A673 (cell line): ENCODE results near the gene RNPS1. TPM values are rescaled to one million over a fixed set of nuclear protein-coding genes. Genes with fewer than 3 reads are reported as not detected.

Experiments used
- BruUV-seq: library from RNA; stranded (reverse); fragments of 400-500 nt; replicated peaks from 2 replicates; lab custom pipeline; 2021; lab: Mats Ljungman, UMichigan
- CTCF ChIA-PET: fragments of 300-600 bp; sonication (Branson Sonifier 250); formaldehyde crosslinking; loops from one replicate; lab custom pipeline; 2022; ENCODE audit warnings: antibody characterized with exemption; lab: Charles Lee
- POLR2A ChIA-PET: fragments of 300-600 bp; sonication (Branson Sonifier 250); formaldehyde crosslinking; loops from one replicate; lab custom pipeline; 2022; ENCODE audit warnings: antibody characterized with exemption; ENCODE audit not compliant: low non-redundant PET; lab: Charles Lee
- DNase-seq: peaks from one replicate; pipeline ENCODE4 v3.0.0-alpha.2; 2015; ENCODE audit warnings: low spot score
- H3K27ac ChIP-seq: fragments of 200-600 bp; sonication (generic); 2 replicates; pipeline ENCODE4 v1.5.1; 2016; ENCODE audit warnings: mixed run types, low read depth, mild to moderate bottlenecking, mixed read lengths, antibody characterized with exemption, low read length; ENCODE audit not compliant: poor library complexity, severe bottlenecking
- H3K27me3 ChIP-seq: fragments of 200-600 bp; sonication (generic); replicated peaks from 2 replicates; pipeline ENCODE4 v1.6.1; 2017; ENCODE audit warnings: mixed run types, low read depth, mild to moderate bottlenecking, mixed read lengths, antibody characterized with exemption, low read length; ENCODE audit not compliant: insufficient read depth, poor library complexity
- H3K36me3 ChIP-seq: fragments of 200-600 bp; sonication (generic); 2 replicates; pipeline ENCODE4 v1.6.1; 2016; ENCODE audit warnings: mixed run types, mild to moderate bottlenecking, mixed read lengths, antibody characterized with exemption, low read length; ENCODE audit not compliant: insufficient read depth, poor library complexity, severe bottlenecking
- H3K4me1 ChIP-seq: fragments of 200-600 bp; sonication (generic); 2 replicates; pipeline ENCODE4 v1.6.1; 2017; ENCODE audit warnings: mixed run types, mild to moderate bottlenecking, mixed read lengths, antibody characterized with exemption, low read length; ENCODE audit not compliant: insufficient read depth, poor library complexity, severe bottlenecking
- H3K4me3 ChIP-seq: fragments of 200-600 bp; sonication (generic); 2 replicates; pipeline ENCODE4 v1.5.1; 2016; ENCODE audit warnings: low read depth, mixed run types, mild to moderate bottlenecking, mixed read lengths, low read length; ENCODE audit not compliant: poor library complexity, severe bottlenecking
- H3K9me3 ChIP-seq: fragments of 200-600 bp; sonication (generic); 2 replicates; pipeline ENCODE4 v1.6.1; 2016; ENCODE audit warnings: mixed run types, low read depth, mild to moderate bottlenecking, mixed read lengths, antibody characterized with exemption, low read length; ENCODE audit not compliant: poor library complexity, severe bottlenecking
- CTCF ChIP-seq: fragments of 300-800, 200-600 bp; sonication (generic); conservative IDR thresholded peaks from 2 replicates; pipeline ENCODE4 v1.5.1; 2017; ENCODE audit warnings: low read depth, mild to moderate bottlenecking, antibody characterized with exemption, low read length, moderate library complexity, mixed read lengths
- EZH2 ChIP-seq: fragments of 200-600 bp; sonication (generic); IDR thresholded peaks from 2 replicates; pipeline ENCODE4 v1.6.1; 2017; ENCODE audit warnings: borderline replicate concordance, low read depth, mild to moderate bottlenecking, mixed read lengths, antibody characterized with exemption, low read length; ENCODE audit not compliant: poor library complexity, severe bottlenecking
- intact Hi-C: fragments of 100-400 bp; cut with micrococcal nuclease; formaldehyde crosslinking; loops from one replicate; pipeline ENCODE4 v1.10.0; 2022; ENCODE audit not compliant: unreplicated experiment
- total RNA-seq: library from RNA; stranded (reverse); gene quantifications from 2 replicates; pipeline ENCODE4 v1.2.3, GENCODE V29; 2021

The RNPS1 gene
- total RNA-seq, 1 experiment from 2014 or later: 345 TPM

- BruUV-seq: no TSS peak
- Histone ChIP-seq H3K27ac (no peak overlapping the region), H3K4me3 (no peak overlapping the region), H3K4me1 (no peaks in the 10 kb centered on the region), H3K27me3 (no peaks in the 10 kb centered on the region), H3K9me3 (no peaks in the 10 kb centered on the region), H3K36me3 (peaks cover 20% of the 10 kb centered on the region)
- CTCF ChIA-PET: no interaction called here
- DNase-seq: no peak
- intact Hi-C loops: no loop called here
- TF ChIP-seq CTCF: no peak
- POLR2A ChIA-PET: no interaction called here
Observed at GRCh38 chr16:2226918-2227317, 41.0 kb downstream of the RNPS1 start.

GRCh38 chr16:2226245-2226793 is 41.6 kb downstream of the RNPS1 start:
- ChIA-PET CTCF (no interaction called here), POLR2A (no interaction called here)
- no peaks in the 10 kb centered on the region for H3K9me3 ChIP-seq
- no peak for DNase-seq
- TF ChIP-seq EZH2 (no peak), CTCF (no peak)
- no peaks in the 10 kb centered on the region for H3K27me3 ChIP-seq
- no peaks in the 10 kb centered on the region for H3K4me1 ChIP-seq
- H3K27ac ChIP-seq: no peak overlapping the region
- H3K4me3 ChIP-seq: no peak overlapping the region
- BruUV-seq: TSS peak; percentile 11
- H3K36me3 ChIP-seq: peaks cover 17% of the 10 kb centered on the region
- intact Hi-C loops: no loop called here

GRCh38 chr16:2223942-2224486 is 43.9 kb downstream of the RNPS1 start:
- H3K27ac ChIP-seq: peak overlapping the region; percentile 91
- no peak for TF ChIP-seq EZH2
- peak; percentile 13; the same call in 1 of the 2 replicates for TF ChIP-seq CTCF
- no peaks in the 10 kb centered on the region for H3K9me3 ChIP-seq
- H3K27me3 ChIP-seq: no peaks in the 10 kb centered on the region
- H3K36me3 ChIP-seq: peaks cover 10% of the 10 kb centered on the region
- no peaks in the 10 kb centered on the region for H3K4me1 ChIP-seq
- TSS peak; percentile 59 for BruUV-seq
- H3K4me3 ChIP-seq: peak overlapping the region; percentile 94
- DNase-seq: peak; percentile 54
- CTCF ChIA-PET: no interaction called here
- POLR2A ChIA-PET: no interaction called here
- intact Hi-C loops: loop anchor here (5.0 kb wide), 1 partner anchor 67 kb away; the partner anchor contains the start of gene TRAF7
